Measurements from ENCODE around the gene SRRM4. TPM values are rescaled to one million over a fixed set of nuclear protein-coding genes. Genes with fewer than 3 reads are reported as not detected.
"Not testable (repeated sequence)": the region's sequence is repeated elsewhere in the genome, so short reads cannot be mapped to it uniquely, and the experiment has no call there.

Gene SRRM4
- total RNA-seq, 2 experiments from 2014 or later, result not detected

GRCh38 chr12:119012179-119012578, 30.8 kb downstream of the SRRM4 start:
- H3K27ac Mint-ChIP-seq, result no peak overlapping the region
- no peaks in the 10 kb centered on the region for H3K36me3 Mint-ChIP-seq (ENCODE audit: low read depth)
- ATAC-seq (no peak), DNase-seq (no peak)
- no peak overlapping the region for H3K4me3 Mint-ChIP-seq
- peaks cover 25% of the 10 kb centered on the region for H3K27me3 Mint-ChIP-seq
- ChIA-PET CTCF (no interaction called here), POLR2A (no interaction called here)
- H3K9me3 Mint-ChIP-seq (ENCODE audit: low read depth), result peaks cover 10% of the 10 kb centered on the region
- H3K4me1 Mint-ChIP-seq, result no peaks in the 10 kb centered on the region
- intact Hi-C loops (cut with DNase I, micrococcal nuclease), result no loop called here

- no peaks in the 10 kb centered on the region for H3K4me1 Mint-ChIP-seq
- peaks cover 27% of the 10 kb centered on the region for H3K27me3 Mint-ChIP-seq
- intact Hi-C loops (cut with DNase I, micrococcal nuclease), result no loop called here
- H3K36me3 Mint-ChIP-seq (ENCODE audit: low read depth), result no peaks in the 10 kb centered on the region
- no peak overlapping the region for H3K4me3 Mint-ChIP-seq
- POLR2A ChIA-PET, result no interaction called here
- ATAC-seq, result no peak
- DNase-seq, result no peak
- CTCF ChIA-PET, result no interaction called here
- peaks cover 10% of the 10 kb centered on the region for H3K9me3 Mint-ChIP-seq (ENCODE audit: low read depth)
- no peak overlapping the region for H3K27ac Mint-ChIP-seq
These were observed 31.7 kb downstream of the SRRM4 start for GRCh38 chr12:119013023-119013422.

- ChIA-PET CTCF (no interaction called here), POLR2A (no interaction called here)
These were observed 33.0 kb downstream of the SRRM4 start for GRCh38 chr12:119014368-119014767.

GRCh38 chr12:119016715-119017114, 35.4 kb downstream of the SRRM4 start:
- no peak overlapping the region for H3K4me3 Mint-ChIP-seq
- peaks cover 29% of the 10 kb centered on the region for H3K27me3 Mint-ChIP-seq
- ATAC-seq (no peak), DNase-seq (no peak)
- POLR2A ChIA-PET, result no interaction called here
- H3K9me3 Mint-ChIP-seq (ENCODE audit: low read depth), result peaks cover 15% of the 10 kb centered on the region
- H3K27ac Mint-ChIP-seq, result no peak overlapping the region
- no peaks in the 10 kb centered on the region for H3K36me3 Mint-ChIP-seq (ENCODE audit: low read depth)
- CTCF ChIA-PET, result no interaction called here
- H3K4me1 Mint-ChIP-seq, result no peaks in the 10 kb centered on the region
- intact Hi-C loops (cut with DNase I, micrococcal nuclease), result no loop called here

More at GRCh38 chr12:119014368-119014767, 33.0 kb downstream of the SRRM4 start:
- DNase-seq, result no peak
- intact Hi-C loops (cut with DNase I, micrococcal nuclease), result no loop called here
- no peak overlapping the region for H3K4me3 Mint-ChIP-seq
- H3K36me3 Mint-ChIP-seq (ENCODE audit: low read depth), result no peaks in the 10 kb centered on the region
- H3K27ac Mint-ChIP-seq, result no peak overlapping the region
- no peak for ATAC-seq
- H3K4me1 Mint-ChIP-seq, result no peaks in the 10 kb centered on the region
- H3K27me3 Mint-ChIP-seq, result peaks cover 22% of the 10 kb centered on the region
- H3K9me3 Mint-ChIP-seq (ENCODE audit: low read depth), result peaks cover 12% of the 10 kb centered on the region

- CTCF ChIA-PET, result no interaction called here
- no peak overlapping the region for H3K27ac Mint-ChIP-seq
- H3K4me3 Mint-ChIP-seq, result no peak overlapping the region
- DNase-seq, result no peak
- intact Hi-C loops (cut with DNase I, micrococcal nuclease), result no loop called here
- peaks cover 26% of the 10 kb centered on the region for H3K27me3 Mint-ChIP-seq
- POLR2A ChIA-PET, result no interaction called here
- no peak for ATAC-seq
- H3K9me3 Mint-ChIP-seq (ENCODE audit: low read depth), result peaks cover 12% of the 10 kb centered on the region
- no peaks in the 10 kb centered on the region for H3K4me1 Mint-ChIP-seq
- H3K36me3 Mint-ChIP-seq (ENCODE audit: low read depth), result no peaks in the 10 kb centered on the region
These were observed 37.8 kb downstream of the SRRM4 start for GRCh38 chr12:119019166-119019565.

GRCh38 chr12:119020406-119021360, 39.3 kb downstream of the SRRM4 start:
- ATAC-seq, result no peak
- POLR2A ChIA-PET, result no interaction called here
- peaks cover 12% of the 10 kb centered on the region for H3K9me3 Mint-ChIP-seq (ENCODE audit: low read depth)
- H3K27ac Mint-ChIP-seq, result no peak overlapping the region
- peaks cover 26% of the 10 kb centered on the region for H3K27me3 Mint-ChIP-seq
- no peak overlapping the region for H3K4me3 Mint-ChIP-seq
- intact Hi-C loops (cut with DNase I, micrococcal nuclease), result no loop called here
- peak; percentile 55 for DNase-seq
- no peaks in the 10 kb centered on the region for H3K36me3 Mint-ChIP-seq (ENCODE audit: low read depth)
- CTCF ChIA-PET, result interaction anchor here (0.7 kb wide), 1 partner anchor 588 kb away, joined by 3 read pairs; no protein-coding TSS in a partner anchor
- no peaks in the 10 kb centered on the region for H3K4me1 Mint-ChIP-seq

- H3K4me1 Mint-ChIP-seq, result no peaks in the 10 kb centered on the region
- intact Hi-C loops (cut with DNase I, micrococcal nuclease), result no loop called here
- H3K27me3 Mint-ChIP-seq, result peaks cover 17% of the 10 kb centered on the region
- no peak overlapping the region for H3K27ac Mint-ChIP-seq
- no peak for DNase-seq
- H3K4me3 Mint-ChIP-seq, result no peak overlapping the region
- peaks cover 10% of the 10 kb centered on the region for H3K9me3 Mint-ChIP-seq (ENCODE audit: low read depth)
- ChIA-PET POLR2A (no interaction called here), CTCF (no interaction called here)
- no peak for ATAC-seq
- no peaks in the 10 kb centered on the region for H3K36me3 Mint-ChIP-seq (ENCODE audit: low read depth)
These were observed 43.0 kb downstream of the SRRM4 start for GRCh38 chr12:119024356-119024755.

- ATAC-seq, result no peak
- Mint-ChIP-seq H3K36me3 (ENCODE audit: low read depth) (no peaks in the 10 kb centered on the region), H3K27me3 (peaks cover 6% of the 10 kb centered on the region), H3K4me1 (no peaks in the 10 kb centered on the region), H3K27ac (no peak overlapping the region), H3K4me3 (no peak overlapping the region), H3K9me3 (ENCODE audit: low read depth) (peaks cover 5% of the 10 kb centered on the region)
- DNase-seq, result no peak
- ChIA-PET CTCF (no interaction called here), POLR2A (no interaction called here)
- intact Hi-C loops (cut with DNase I, micrococcal nuclease), result no loop called here
These were observed 44.4 kb downstream of the SRRM4 start for GRCh38 chr12:119025786-119026185.

GRCh38 chr12:119033332-119033731, 52.0 kb downstream of the SRRM4 start:
- H3K27ac Mint-ChIP-seq, H3K27me3 Mint-ChIP-seq: not testable (repeated sequence)

GRCh38 chr12:119036878-119037825, 55.8 kb downstream of the SRRM4 start:
- no peak overlapping the region for H3K4me3 Mint-ChIP-seq
- intact Hi-C loops (cut with DNase I, micrococcal nuclease), result loop anchor here (2.0 to 10.0 kb wide), 2 partner anchors 632 kb away; no protein-coding TSS in a partner anchor
- ChIA-PET POLR2A (no interaction called here), CTCF (interaction anchor here (0.7 to 0.9 kb wide), 4 partner anchors 94 to 1162 kb away, joined by 3 to 4 read pairs (median 3); no protein-coding TSS in a partner anchor)
- peak; percentile 32 for DNase-seq
- no peak for ATAC-seq
- peaks cover 3% of the 10 kb centered on the region for H3K9me3 Mint-ChIP-seq (ENCODE audit: low read depth)
- H3K36me3 Mint-ChIP-seq (ENCODE audit: low read depth), result no peaks in the 10 kb centered on the region
- no peak overlapping the region for H3K27ac Mint-ChIP-seq
- peaks cover 2% of the 10 kb centered on the region for H3K27me3 Mint-ChIP-seq
- H3K4me1 Mint-ChIP-seq, result no peaks in the 10 kb centered on the region

More at GRCh38 chr12:119033332-119033731, 52.0 kb downstream of the SRRM4 start:
- CTCF ChIA-PET; DNase-seq; H3K36me3 Mint-ChIP-seq (ENCODE audit: low read depth); H3K9me3 Mint-ChIP-seq (ENCODE audit: low read depth); H3K4me1 Mint-ChIP-seq; ATAC-seq; POLR2A ChIA-PET; H3K4me3 Mint-ChIP-seq: not testable (repeated sequence)
- intact Hi-C loops (cut with DNase I, micrococcal nuclease), result loop anchor here in 1 of 2 experiments (10.0 kb wide), 1 partner anchor 629 kb away; no protein-coding TSS in a partner anchor

GRCh38 chr12:119044094-119044493, 62.8 kb downstream of the SRRM4 start:
- ATAC-seq (no peak), DNase-seq (no peak)
- H3K27me3 Mint-ChIP-seq, result no peaks in the 10 kb centered on the region
- intact Hi-C loops (cut with DNase I, micrococcal nuclease), result no loop called here
- ChIA-PET POLR2A (no interaction called here), CTCF (no interaction called here)
- no peaks in the 10 kb centered on the region for H3K36me3 Mint-ChIP-seq (ENCODE audit: low read depth)
- H3K27ac Mint-ChIP-seq, result no peak overlapping the region
- H3K4me3 Mint-ChIP-seq, result no peak overlapping the region
- peaks cover 7% of the 10 kb centered on the region for H3K9me3 Mint-ChIP-seq (ENCODE audit: low read depth)
- no peaks in the 10 kb centered on the region for H3K4me1 Mint-ChIP-seq

Data from activated CD4-positive, alpha-beta T cell treated with anti-CD3 and anti-CD28 coated beads for 36 hours (primary cell).